ENCODE results near the gene RAD51C. TPM values are rescaled to one million over a fixed set of nuclear protein-coding genes. Genes with fewer than 3 reads are reported as not detected.

The RAD51C gene
- total RNA-seq, 1 donor = 17.4 TPM

DNA sequence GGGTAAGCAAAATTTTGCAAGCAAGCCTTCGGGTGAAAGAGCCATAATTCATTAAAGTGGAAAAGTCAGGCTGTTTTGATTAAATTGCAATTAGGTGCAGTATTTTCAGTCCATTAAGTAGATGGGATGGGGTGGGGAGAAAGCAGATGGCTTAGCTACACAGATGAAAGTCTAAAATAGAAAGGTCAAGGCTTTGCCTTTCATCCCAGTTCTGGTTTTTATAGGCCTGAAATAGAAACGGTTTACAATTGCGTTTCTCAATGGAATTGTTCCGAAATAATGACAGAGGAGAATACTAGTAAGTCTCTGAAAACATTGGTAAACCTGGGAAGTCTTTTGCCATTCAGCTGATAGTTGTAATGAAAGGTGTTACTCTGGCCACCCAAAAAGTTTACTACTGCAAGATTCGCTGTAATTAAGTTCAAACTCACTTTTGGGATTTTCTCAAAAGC lies 64.8 kb downstream of the RAD51C start:
- Histone ChIP-seq H4K20me1 (ENCODE audit: insufficient read depth, low read length) (no peaks in the 10 kb centered on the region), H3K27me3 (ENCODE audit: insufficient read depth, low read length) (peaks cover 58% of the 10 kb centered on the region), H3K9me3 (ENCODE audit: low read depth, low read length) (no peaks in the 10 kb centered on the region), H3K79me2 (ENCODE audit: insufficient read depth, low read length) (no peaks in the 10 kb centered on the region), H3K36me3 (ENCODE audit: insufficient read depth, low read length) (no peaks in the 10 kb centered on the region), H3K4me2 (ENCODE audit: insufficient read depth, low read length) (no peak overlapping the region), H2AFZ (ENCODE audit: low read length) (no peak overlapping the region), H3K4me3 (ENCODE audit: insufficient read depth, low read length) (no peak overlapping the region), H3K4me1 (ENCODE audit: insufficient read depth, low read length) (peaks cover 5% of the 10 kb centered on the region), H3K27ac (ENCODE audit: low read depth, low read length) (no peak overlapping the region)
- no peak for TF ChIP-seq CTCF (IDR thresholded peaks at IDR 0.05; ENCODE audit: extremely low read depth, low read depth, low read length)
- DNase-seq (ENCODE audit: insufficient read length, low spot score, missing footprints) = peak; percentile 53

DNA sequence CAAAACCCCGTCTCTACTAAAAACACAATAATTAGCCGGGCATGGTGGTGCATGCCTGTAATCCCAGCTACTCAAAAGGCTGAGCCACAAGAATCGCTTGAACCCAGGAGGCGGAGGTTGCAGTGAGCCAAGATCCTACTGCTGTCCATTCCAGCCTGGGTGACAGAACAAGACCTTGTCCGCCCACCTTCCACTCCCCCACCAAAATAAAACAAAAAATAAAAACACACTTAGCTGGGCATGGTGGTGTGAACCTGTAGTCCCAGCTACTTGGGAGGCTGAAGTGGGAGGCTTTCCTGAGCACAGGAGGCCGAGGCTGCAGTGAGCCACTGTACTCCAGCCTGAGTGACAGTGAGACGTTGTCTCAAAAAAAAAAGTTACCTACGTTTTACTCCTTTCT lies 66.5 kb downstream of the RAD51C start:
- DNase-seq (ENCODE audit: insufficient read length, low spot score, missing footprints) = no peak
- Histone ChIP-seq H3K79me2 (ENCODE audit: insufficient read depth, low read length) (no peaks in the 10 kb centered on the region), H3K9me3 (ENCODE audit: low read depth, low read length) (no peaks in the 10 kb centered on the region), H3K4me3 (ENCODE audit: insufficient read depth, low read length) (no peak overlapping the region), H3K4me2 (ENCODE audit: insufficient read depth, low read length) (no peak overlapping the region), H4K20me1 (ENCODE audit: insufficient read depth, low read length) (no peaks in the 10 kb centered on the region), H2AFZ (ENCODE audit: low read length) (no peak overlapping the region), H3K27ac (ENCODE audit: low read depth, low read length) (no peak overlapping the region), H3K27me3 (ENCODE audit: insufficient read depth, low read length) (peaks cover 61% of the 10 kb centered on the region), H3K4me1 (ENCODE audit: insufficient read depth, low read length) (peaks cover 5% of the 10 kb centered on the region), H3K36me3 (ENCODE audit: insufficient read depth, low read length) (no peaks in the 10 kb centered on the region)
- TF ChIP-seq CTCF (IDR thresholded peaks at IDR 0.05; ENCODE audit: extremely low read depth, low read depth, low read length) = no peak

- Histone ChIP-seq H3K27ac (ENCODE audit: low read depth, low read length) (no peak overlapping the region), H2AFZ (ENCODE audit: low read length) (no peak overlapping the region), H3K27me3 (ENCODE audit: insufficient read depth, low read length) (peaks cover 61% of the 10 kb centered on the region), H3K4me1 (ENCODE audit: insufficient read depth, low read length) (peaks cover 5% of the 10 kb centered on the region), H3K4me3 (ENCODE audit: insufficient read depth, low read length) (no peak overlapping the region), H3K9me3 (ENCODE audit: low read depth, low read length) (no peaks in the 10 kb centered on the region), H4K20me1 (ENCODE audit: insufficient read depth, low read length) (no peaks in the 10 kb centered on the region), H3K79me2 (ENCODE audit: insufficient read depth, low read length) (no peaks in the 10 kb centered on the region), H3K4me2 (ENCODE audit: insufficient read depth, low read length) (no peak overlapping the region), H3K36me3 (ENCODE audit: insufficient read depth, low read length) (no peaks in the 10 kb centered on the region)
- DNase-seq (ENCODE audit: insufficient read length, low spot score, missing footprints) = no peak
- no peak for TF ChIP-seq CTCF (IDR thresholded peaks at IDR 0.05; ENCODE audit: extremely low read depth, low read depth, low read length)
Measured at GRCh38 chr17:58759522-58759921, 67.1 kb downstream of the RAD51C start.

- no peak for TF ChIP-seq CTCF (IDR thresholded peaks at IDR 0.05; ENCODE audit: extremely low read depth, low read depth, low read length)
- H3K27me3 ChIP-seq (ENCODE audit: insufficient read depth, low read length) = peaks cover 58% of the 10 kb centered on the region
- DNase-seq (ENCODE audit: insufficient read length, low spot score, missing footprints) = no peak
- no peak overlapping the region for H2AFZ ChIP-seq (ENCODE audit: low read length)
- H3K79me2 ChIP-seq (ENCODE audit: insufficient read depth, low read length) = no peaks in the 10 kb centered on the region
- H3K27ac ChIP-seq (ENCODE audit: low read depth, low read length) = no peak overlapping the region
- H3K4me1 ChIP-seq (ENCODE audit: insufficient read depth, low read length) = peaks cover 5% of the 10 kb centered on the region
- H3K36me3 ChIP-seq (ENCODE audit: insufficient read depth, low read length) = no peaks in the 10 kb centered on the region
- no peak overlapping the region for H3K4me2 ChIP-seq (ENCODE audit: insufficient read depth, low read length)
- no peaks in the 10 kb centered on the region for H4K20me1 ChIP-seq (ENCODE audit: insufficient read depth, low read length)
- H3K4me3 ChIP-seq (ENCODE audit: insufficient read depth, low read length) = no peak overlapping the region
- no peaks in the 10 kb centered on the region for H3K9me3 ChIP-seq (ENCODE audit: low read depth, low read length)
Measured at GRCh38 chr17:58760248-58760647, 67.8 kb downstream of the RAD51C start.
